Brain microvascular endothelial cell (primary cell): ENCODE data around the gene FSTL4.

Experiments used
- DNase-seq: peaks from one replicate; pipeline ENCODE4 v3.0.0-alpha.2; 2020
- H3K27ac ChIP-seq: fragments of 250-450 bp; sonication (Bioruptor Pico); 2 replicates; pipeline ENCODE4 v1.5.1; 2020; ENCODE audit warnings: mild to moderate bottlenecking, moderate library complexity
- H3K27me3 ChIP-seq: fragments of 250-450 bp; sonication (Bioruptor Pico); replicated peaks from 2 replicates; pipeline ENCODE4 v1.5.1; 2020; ENCODE audit warnings: mild to moderate bottlenecking
- H3K36me3 ChIP-seq: fragments of 250-450 bp; sonication (Bioruptor Pico); replicated peaks from 2 replicates; pipeline ENCODE4 v1.5.1; 2020; ENCODE audit warnings: mild to moderate bottlenecking
- H3K4me3 ChIP-seq: 2 replicates; pipeline ENCODE4 v1.5.1; 2011; ENCODE audit warnings: low read depth, mild to moderate bottlenecking, control low read depth, low read length, moderate library complexity
- CTCF ChIP-seq: IDR thresholded peaks from 2 replicates; pipeline ENCODE4 v1.5.1; 2011; ENCODE audit warnings: low read depth, mild to moderate bottlenecking, moderate library complexity, low read length, control low read depth, inconsistent platforms; ENCODE audit errors: missing control alignments
- in situ Hi-C: cut with HindIII; loops from 2 replicates; pipeline ENCODE4 v1.10.0; 2017; ENCODE audit warnings: low sequenced_read_pairs, low pct_ligation_motif_present

Gene FSTL4

GRCh38 chr5:133409210-133409674 lies 203.1 kb downstream of the FSTL4 start:
- no peak overlapping the region for H3K27ac ChIP-seq
- no peaks in the 10 kb centered on the region for H3K27me3 ChIP-seq
- H3K36me3 ChIP-seq: no peaks in the 10 kb centered on the region
- no peak for DNase-seq
- no peak overlapping the region for H3K4me3 ChIP-seq
- TF ChIP-seq CTCF: no peak
- in situ Hi-C loops: no loop called here

GRCh38 chr5:133408322-133408721 lies 204.0 kb downstream of the FSTL4 start:
- no peak overlapping the region for H3K27ac ChIP-seq
- no peak overlapping the region for H3K4me3 ChIP-seq
- H3K27me3 ChIP-seq: no peaks in the 10 kb centered on the region
- no peaks in the 10 kb centered on the region for H3K36me3 ChIP-seq
- TF ChIP-seq CTCF: no peak
- no peak for DNase-seq
- in situ Hi-C loops: no loop called here

GRCh38 chr5:133406977-133407632 lies 205.2 kb downstream of the FSTL4 start:
- no peak overlapping the region for H3K27ac ChIP-seq
- H3K27me3 ChIP-seq: no peaks in the 10 kb centered on the region
- no peaks in the 10 kb centered on the region for H3K36me3 ChIP-seq
- no peak overlapping the region for H3K4me3 ChIP-seq
- DNase-seq: no peak
- no peak for TF ChIP-seq CTCF
- in situ Hi-C loops: no loop called here

GRCh38 chr5:133406208-133406976 lies 205.9 kb downstream of the FSTL4 start:
- DNase-seq: no peak
- in situ Hi-C loops: no loop called here

GRCh38 chr5:133405275-133406034 lies 206.9 kb downstream of the FSTL4 start:
- H3K4me3 ChIP-seq: no peak overlapping the region
- TF ChIP-seq CTCF: no peak
- H3K27ac ChIP-seq: no peak overlapping the region
- in situ Hi-C loops: no loop called here
- no peaks in the 10 kb centered on the region for H3K27me3 ChIP-seq
- DNase-seq: no peak
- H3K36me3 ChIP-seq: no peaks in the 10 kb centered on the region

More at GRCh38 chr5:133406208-133406976, 205.9 kb downstream of the FSTL4 start:
- no peak overlapping the region for H3K4me3 ChIP-seq
- TF ChIP-seq CTCF: no peak
- H3K36me3 ChIP-seq: no peaks in the 10 kb centered on the region
- no peaks in the 10 kb centered on the region for H3K27me3 ChIP-seq
- no peak overlapping the region for H3K27ac ChIP-seq
